Measurements from ENCODE around the gene SINHCAF.
"Not testable (repeated sequence)": the region's sequence is repeated elsewhere in the genome, so short reads cannot be mapped to it uniquely, and the experiment has no call there.

Gene SINHCAF

GRCh38 chr12:31303466-31303865, 22.5 kb downstream of the SINHCAF start:
- no peak for DNase-seq

GRCh38 chr12:31301311-31301710, 24.6 kb downstream of the SINHCAF start:
- no peak for DNase-seq

GRCh38 chr12:31300783-31301182, 25.2 kb downstream of the SINHCAF start:
- DNase-seq, result no peak

DNA sequence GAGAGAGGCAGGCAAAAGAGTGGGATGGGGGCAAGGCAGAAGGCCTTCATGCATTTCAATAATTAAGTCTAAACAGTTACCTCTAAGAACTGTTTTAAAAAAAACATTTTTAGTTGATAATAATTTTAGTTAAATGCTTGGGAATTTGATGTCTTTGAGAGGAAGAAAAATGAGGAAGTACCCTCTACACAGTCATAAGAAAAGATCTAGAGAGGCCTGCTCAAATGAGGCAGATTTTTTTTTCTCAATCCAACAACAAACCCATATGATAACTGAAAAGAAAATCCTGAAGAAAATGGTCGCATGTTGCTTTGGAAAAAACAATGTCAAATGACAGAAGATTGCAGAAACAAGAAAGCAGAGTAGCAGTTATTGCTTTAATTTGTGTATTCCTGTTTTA, 25.6 kb downstream of the SINHCAF start:
- no peak for DNase-seq

DNA sequence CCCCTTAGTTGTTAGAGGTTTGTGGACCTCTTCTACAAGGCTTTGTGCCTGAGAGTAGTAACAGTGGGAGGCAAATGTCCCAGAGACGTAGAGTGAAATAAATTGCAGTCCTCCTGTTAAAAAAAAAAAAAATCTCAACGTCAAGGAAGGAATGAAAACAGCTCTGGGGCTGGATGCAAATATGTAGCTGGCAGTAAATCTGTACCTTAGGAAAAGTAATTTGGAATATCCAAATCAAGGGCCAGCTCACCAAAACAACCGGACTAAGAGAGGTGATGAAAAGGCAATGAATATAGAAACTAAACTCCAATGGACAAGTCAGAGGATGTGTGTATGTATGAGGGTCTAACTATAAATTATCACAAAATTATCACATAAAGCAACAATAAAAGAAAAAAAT, 27.0 kb downstream of the SINHCAF start:
- no peak for DNase-seq

GRCh38 chr12:31298515-31298910, 27.4 kb downstream of the SINHCAF start:
- DNase-seq, result no peak

- no peak for DNase-seq
Measured at GRCh38 chr12:31297572-31298514, 28.1 kb downstream of the SINHCAF start.

DNA sequence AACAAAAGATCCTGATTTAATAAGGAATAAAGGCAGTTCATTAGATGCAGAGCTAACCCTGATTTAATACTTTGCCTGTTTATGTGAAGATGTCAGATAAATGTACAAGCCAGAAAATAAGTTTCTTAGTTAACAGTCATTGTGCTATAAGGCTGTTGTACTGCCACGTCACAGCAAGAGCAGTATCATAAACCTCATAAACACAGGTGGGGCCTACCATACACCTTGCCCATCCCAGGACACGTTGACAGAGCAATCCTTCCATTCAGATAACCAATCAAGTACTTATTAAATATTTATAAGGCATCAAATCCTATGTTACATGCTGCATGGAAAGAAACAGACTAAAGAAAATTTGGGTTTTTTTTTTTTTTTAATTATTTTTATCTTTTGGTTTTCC, 36.5 kb downstream of the SINHCAF start:
- DNase-seq, result no peak

DNA sequence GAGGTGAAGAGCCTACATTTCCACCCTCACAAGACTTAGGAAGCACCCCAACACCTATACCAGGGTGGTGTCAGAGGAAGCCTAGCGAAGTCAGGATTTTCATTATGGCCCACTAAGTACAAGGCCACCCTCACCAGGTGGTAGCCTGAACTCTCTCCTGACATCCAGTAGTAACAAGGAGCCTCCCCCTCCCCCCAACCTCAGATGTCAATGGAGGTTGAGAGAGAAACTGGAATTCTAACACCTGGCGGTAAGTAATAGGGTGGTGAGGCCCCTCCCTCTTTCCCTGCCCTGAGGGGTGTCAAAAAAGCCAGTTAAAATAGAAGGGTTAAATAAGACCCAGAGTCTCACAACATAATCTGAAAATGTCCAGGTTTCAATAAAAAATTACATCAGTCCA, 37.6 kb downstream of the SINHCAF start:
- DNase-seq, result no peak

- no peak for DNase-seq
Measured at GRCh38 chr12:31280183-31280582, 45.8 kb downstream of the SINHCAF start.

- DNase-seq, result no peak
Measured at GRCh38 chr12:31279390-31279924, 46.5 kb downstream of the SINHCAF start.

- DNase-seq, result no peak
Measured at GRCh38 chr12:31278832-31279231, 47.1 kb downstream of the SINHCAF start.

DNA sequence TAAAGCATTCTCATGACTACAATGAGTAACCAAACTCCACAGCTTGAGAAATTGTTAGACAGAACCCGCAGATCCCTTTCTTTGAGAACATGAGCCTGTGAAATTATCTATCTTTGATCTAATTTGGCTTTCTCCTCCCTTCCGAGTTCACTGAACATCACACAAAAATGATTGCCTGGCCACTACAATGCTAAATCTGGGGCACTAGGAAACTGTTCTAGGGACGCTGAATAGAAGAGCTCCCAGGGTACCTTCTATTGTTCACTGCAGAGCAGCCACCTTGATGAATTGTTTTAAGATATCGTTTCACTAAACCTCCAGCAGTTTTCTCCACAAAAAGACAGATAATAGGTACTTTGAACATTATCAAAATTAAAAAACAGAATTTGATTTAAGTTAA, 47.5 kb downstream of the SINHCAF start:
- no peak for DNase-seq

DNA sequence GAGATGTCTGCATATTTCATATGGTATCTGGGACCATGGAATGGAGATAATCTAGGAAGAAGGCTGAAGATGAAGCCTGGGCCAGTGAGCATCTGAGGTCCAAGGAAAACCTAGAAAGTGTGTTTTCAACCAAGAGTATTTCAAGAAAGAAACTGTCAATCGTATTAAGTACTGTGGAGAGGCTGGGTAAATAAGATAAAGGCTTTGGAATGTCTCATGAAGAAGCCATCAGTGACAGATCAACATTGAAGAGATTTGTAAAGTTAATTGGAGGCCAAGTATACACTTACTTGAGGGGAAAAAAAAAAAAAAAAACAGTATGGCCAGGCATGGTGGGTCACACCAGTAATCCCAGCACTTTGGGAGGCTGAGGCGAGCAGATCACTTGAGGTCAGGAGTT, 48.9 kb downstream of the SINHCAF start:
- DNase-seq, result no peak

- no peak for DNase-seq
Measured at GRCh38 chr12:31275491-31275890, 50.5 kb downstream of the SINHCAF start.

- no peak for DNase-seq
Measured at GRCh38 chr12:31274520-31275300, 51.2 kb downstream of the SINHCAF start.

GRCh38 chr12:31273794-31274193, 52.2 kb downstream of the SINHCAF start:
- DNase-seq, result not testable (repeated sequence)

GRCh38 chr12:31272607-31273225, 53.2 kb downstream of the SINHCAF start:
- no peak for DNase-seq

DNA sequence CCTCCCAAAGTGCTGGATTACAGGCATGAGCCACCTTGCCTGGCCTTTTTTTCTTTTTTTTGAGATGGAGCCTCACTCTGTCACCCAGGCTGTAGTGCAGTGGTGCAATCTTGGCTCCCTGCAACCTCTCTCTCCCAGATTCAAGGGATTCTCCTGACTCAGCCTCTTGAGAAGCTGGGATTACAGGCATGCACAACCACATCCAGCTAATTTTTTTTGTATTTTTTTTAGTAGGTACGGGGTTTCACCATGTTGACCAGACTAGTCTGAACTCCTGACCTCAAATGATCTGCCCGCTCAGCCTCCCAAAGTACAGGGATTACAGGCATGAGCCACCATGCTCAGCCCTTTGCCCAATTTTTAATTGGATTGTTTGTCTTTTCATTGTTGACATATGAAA, 58.0 kb downstream of the SINHCAF start:
- no peak for DNase-seq

- no peak for DNase-seq
Measured at GRCh38 chr12:31265722-31266121, 60.2 kb downstream of the SINHCAF start.

- no peak for DNase-seq
Measured at GRCh38 chr12:31263661-31264060, 62.3 kb downstream of the SINHCAF start.

- no peak for DNase-seq
Measured at GRCh38 chr12:31261744-31262143, 64.2 kb downstream of the SINHCAF start.

GRCh38 chr12:31260840-31261239, 65.1 kb downstream of the SINHCAF start:
- no peak for DNase-seq

Data from amniotic stem cell (primary cell).